Posterior vena cava (tissue), 2 donors: ENCODE data around the gene SYNJ1. TPM values are rescaled to one million over a fixed set of nuclear protein-coding genes. Genes with fewer than 3 reads are reported as not detected.
"Not testable (repeated sequence)": the region's sequence is repeated elsewhere in the genome, so short reads cannot be mapped to it uniquely, and the experiment has no call there.

Source experiments
- DNase-seq: peaks from one replicate; pipeline ENCODE4 v3.0.0-alpha.2; 2020; ENCODE audit warnings: low spot score
- intact Hi-C, 2 donors: fragments of 100-400 bp; cut with DNase I; formaldehyde crosslinking; loops; one replicate each; pipeline versions ENCODE4 v1.14.1 to v1.14.2; 2022 to 2023
- long read RNA-seq, 2 donors: library from polyadenylated mRNA; unstranded; transcript quantifications; one replicate each; pipeline ENCODE4 v2.0.0, GENCODE V29; 2020 to 2021
- total RNA-seq, 2 donors: library from RNA; stranded (reverse); fragmentation: NEBNext Ultra II Directional; extraction: Animal tissue kit (Norgen Biotek cat#: 25700); gene quantifications; one replicate each; pipeline ENCODE4 v1.2.1, GENCODE V29; 2021
- donor health status: DM: yes; HTN: yes; CAD: no.
- donor health status: DM: yes; HTN: yes; CAD: no.

The SYNJ1 gene, protein sequence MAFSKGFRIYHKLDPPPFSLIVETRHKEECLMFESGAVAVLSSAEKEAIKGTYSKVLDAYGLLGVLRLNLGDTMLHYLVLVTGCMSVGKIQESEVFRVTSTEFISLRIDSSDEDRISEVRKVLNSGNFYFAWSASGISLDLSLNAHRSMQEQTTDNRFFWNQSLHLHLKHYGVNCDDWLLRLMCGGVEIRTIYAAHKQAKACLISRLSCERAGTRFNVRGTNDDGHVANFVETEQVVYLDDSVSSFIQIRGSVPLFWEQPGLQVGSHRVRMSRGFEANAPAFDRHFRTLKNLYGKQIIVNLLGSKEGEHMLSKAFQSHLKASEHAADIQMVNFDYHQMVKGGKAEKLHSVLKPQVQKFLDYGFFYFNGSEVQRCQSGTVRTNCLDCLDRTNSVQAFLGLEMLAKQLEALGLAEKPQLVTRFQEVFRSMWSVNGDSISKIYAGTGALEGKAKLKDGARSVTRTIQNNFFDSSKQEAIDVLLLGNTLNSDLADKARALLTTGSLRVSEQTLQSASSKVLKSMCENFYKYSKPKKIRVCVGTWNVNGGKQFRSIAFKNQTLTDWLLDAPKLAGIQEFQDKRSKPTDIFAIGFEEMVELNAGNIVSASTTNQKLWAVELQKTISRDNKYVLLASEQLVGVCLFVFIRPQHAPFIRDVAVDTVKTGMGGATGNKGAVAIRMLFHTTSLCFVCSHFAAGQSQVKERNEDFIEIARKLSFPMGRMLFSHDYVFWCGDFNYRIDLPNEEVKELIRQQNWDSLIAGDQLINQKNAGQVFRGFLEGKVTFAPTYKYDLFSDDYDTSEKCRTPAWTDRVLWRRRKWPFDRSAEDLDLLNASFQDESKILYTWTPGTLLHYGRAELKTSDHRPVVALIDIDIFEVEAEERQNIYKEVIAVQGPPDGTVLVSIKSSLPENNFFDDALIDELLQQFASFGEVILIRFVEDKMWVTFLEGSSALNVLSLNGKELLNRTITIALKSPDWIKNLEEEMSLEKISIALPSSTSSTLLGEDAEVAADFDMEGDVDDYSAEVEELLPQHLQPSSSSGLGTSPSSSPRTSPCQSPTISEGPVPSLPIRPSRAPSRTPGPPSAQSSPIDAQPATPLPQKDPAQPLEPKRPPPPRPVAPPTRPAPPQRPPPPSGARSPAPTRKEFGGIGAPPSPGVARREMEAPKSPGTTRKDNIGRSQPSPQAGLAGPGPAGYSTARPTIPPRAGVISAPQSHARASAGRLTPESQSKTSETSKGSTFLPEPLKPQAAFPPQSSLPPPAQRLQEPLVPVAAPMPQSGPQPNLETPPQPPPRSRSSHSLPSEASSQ (N-terminal part only)
- 10 to 100 TPM; 15.1 to 18.9 TPM for total RNA-seq
- long read RNA-seq, donor 1, partial matches to known transcripts = 1 of 2 reads
- long read RNA-seq, donor 1, other reads (novel, unspliced or antisense) = 1 of 2 reads
- long read RNA-seq, donor 2, partial matches to known transcripts = 0 of 3 reads
- long read RNA-seq, donor 2, other reads (novel, unspliced or antisense) = 2 of 3 reads

DNA sequence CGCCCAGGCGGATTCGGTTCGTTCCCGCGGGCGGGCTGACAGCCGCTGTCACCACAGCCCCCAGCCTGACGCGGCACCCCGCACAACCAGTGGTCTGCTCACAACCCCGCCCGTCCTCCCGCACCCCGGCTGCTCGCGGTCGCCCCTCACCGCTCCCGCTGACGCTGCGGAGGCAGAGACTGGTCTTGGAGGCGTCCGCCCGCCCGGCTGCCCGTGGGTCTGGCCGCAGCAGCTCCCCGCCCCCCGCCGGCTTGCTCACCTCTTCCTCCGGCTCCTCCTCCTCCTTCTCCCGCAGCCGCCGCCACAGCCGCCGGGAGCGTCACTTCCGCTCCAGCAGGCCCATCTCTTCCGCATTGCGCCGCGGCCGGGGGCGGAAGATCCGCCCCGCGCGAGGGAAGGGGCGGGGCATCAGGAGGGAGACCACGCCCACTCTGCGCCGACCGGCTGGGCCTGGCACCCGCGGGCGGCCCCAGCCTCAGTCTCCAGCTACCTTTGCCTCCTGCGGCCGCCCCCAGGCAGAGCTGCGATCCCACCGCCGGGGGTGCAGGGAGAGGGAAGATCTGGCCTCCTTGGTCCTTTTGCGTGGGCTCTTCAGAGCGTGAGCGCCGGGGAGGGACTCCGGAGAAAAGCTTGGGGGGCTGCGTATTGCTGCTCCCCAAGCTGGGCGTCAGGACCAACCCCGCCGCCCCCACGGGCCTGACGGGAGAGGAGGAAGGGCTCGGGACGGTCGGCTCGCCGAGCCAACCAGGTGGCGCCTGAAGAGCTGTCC lies at the start of gene SYNJ1:
TSS of gene SYNJ1 (minus strand) at position 327 of the 769 bp plus-strand sequence. CDS start 1,118 bp downstream, outside the sequence.
- intact Hi-C loops = loop anchor here in 1 of 2 donors (5.0 kb wide), 1 partner anchor 44 kb away; the partner anchor contains the start of gene PAXBP1
- DNase-seq = peak; percentile 99

DNA sequence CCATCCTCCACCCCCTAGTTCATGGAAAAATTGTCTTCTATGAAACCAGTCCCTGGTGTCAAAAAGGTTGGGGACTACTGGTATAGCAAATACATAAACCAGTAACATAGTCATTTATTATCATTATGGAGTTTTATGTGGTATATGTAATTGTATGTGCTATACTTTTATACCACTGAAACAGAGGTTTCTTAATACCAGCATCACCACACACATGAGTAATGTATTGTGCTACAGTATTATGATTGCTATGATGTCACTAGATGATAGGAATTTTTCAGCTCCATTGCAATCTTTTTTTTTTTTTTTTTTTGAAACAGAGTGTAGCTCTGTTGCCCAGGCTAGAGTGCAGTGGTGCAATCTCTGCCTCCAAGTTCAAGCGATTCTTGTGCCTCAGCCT lies 49.5 kb upstream of the SYNJ1 start:
- no peak for DNase-seq

DNA sequence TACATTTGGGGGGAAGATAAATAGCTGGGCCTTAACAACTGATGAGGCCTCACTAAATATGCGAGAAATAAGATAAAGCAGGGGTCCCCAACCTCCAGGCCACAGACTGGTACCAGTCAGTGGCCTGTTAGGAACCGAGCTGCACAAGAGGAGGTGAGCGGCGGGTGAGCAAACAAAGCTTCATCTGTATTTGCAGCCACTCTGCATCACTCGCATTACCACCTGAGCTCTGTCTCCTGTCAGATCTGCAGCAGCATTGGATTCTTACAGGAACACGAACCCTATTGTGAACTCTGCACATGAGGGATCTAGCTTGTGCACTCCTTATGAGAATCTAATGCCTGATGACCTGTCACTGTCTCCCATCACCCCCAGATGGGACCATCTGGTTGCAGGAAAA lies 48.9 kb upstream of the SYNJ1 start:
- intact Hi-C loops = no loop called here
- no peak for DNase-seq

More for the DNA sequence above, 49.5 kb upstream of the SYNJ1 start:
- intact Hi-C loops = no loop called here

DNA sequence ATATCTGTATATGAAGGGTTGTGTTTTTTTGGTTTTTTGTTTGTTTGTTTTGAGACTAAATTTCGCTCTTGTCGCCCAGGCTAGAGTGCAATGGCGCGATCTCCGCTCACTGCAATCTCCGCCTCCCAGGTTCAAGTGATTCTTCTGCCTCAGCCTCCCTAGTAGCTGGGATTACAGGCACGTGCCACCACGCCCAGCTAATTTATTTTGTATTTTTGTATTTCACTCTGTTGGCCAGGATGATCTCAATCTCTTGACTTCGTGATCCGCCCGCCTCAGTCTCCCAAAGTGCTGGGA lies 45.2 kb upstream of the SYNJ1 start:
- DNase-seq = not testable (repeated sequence)
- intact Hi-C loops = loop anchor here in 1 of 2 donors (5.0 kb wide), 1 partner anchor 46 kb away; the partner anchor contains the start of gene SYNJ1

DNA sequence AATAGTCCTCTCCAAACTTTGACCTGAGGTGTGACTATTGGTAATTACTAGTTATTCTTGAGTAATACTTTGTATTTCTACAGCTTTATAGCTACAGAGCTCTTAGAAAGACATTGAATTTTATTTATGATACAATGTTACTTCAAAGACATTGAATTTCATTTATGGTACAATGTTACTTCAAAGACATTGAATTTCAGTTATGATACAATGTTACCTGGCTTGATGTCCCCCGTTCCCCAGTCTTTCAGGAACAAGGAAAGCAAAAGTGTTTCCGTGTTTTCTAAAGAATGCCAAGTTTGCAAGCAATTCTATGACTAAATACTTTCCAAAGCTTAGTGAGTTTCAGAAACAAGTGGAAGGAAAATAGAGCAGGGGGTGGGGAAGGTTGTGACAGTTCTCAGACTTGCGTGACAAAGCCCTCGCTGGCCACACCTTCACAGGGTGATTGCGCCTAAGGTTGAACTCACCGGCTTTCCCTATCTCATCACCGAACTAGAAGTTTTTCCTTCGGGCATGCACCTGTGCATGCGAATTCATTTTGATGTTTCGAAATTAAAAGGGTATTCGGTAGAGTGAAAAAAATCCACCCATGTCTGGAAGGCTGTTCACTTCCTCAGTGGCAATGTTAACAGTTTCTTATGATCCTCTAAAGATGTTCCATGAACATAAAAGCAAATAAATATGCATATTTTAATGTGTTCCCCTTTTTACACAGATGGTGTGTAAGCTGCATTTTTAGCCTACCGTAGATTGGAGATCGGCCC lies 44.7 kb upstream of the SYNJ1 start:
- intact Hi-C loops = loop anchor here in 1 of 2 donors (5.0 kb wide), 1 partner anchor 45 kb away; the partner anchor contains the start of gene SYNJ1
- no peak for DNase-seq

DNA sequence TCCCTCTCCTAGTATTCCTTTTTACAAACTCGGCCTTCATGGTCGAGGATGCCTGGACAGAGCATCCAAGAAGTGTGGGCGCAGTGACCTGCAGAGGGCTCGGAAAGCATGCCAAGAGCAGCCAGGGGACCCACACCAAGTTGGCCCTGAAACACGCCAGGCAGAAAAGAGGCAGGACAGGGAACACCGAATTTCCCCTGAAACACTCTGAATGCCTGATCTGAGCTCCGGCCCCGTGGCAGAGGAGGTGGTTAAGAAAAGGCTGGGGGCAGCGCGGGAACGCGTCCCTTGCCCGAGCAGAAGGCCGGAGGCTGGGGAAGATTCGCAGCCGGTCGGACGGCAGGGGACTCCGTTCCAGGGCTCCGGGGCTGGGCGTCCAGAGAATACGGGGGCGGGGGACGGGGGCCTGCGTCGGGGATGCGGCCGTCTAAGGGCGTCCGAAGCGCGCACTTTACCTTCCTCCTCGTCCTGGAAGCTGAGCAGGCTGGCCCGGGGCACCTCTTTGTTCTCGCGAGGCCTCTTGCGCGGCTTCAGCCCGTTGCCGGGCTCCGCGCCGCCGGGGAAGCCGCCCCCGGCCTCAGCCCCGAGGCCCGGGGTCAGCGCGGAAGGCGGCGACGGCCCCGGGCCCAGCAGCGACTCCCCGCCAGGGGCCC lies 43.2 kb upstream of the SYNJ1 start:
- peak; percentile 91 for DNase-seq

DNA sequence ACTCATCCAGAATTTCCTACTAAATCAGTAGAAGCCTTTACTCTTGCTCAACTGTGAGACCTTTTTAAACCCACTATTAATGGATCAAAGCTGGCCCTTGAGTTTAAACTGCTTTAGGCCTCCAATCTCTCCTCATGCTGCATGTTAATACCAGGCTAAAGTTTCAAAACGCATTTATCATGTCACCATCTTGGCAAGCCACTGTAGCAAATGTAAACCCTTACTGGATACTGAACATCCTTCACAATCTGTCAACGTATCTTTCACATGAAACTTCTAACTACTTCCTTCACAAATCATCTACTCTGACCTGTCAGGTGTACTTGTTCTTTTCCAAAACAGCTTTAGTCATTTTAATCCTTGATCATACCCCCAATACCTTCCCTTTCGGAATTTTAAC lies 40.7 kb upstream of the SYNJ1 start:
- intact Hi-C loops = no loop called here
- no peak for DNase-seq

More for the DNA sequence above, 43.2 kb upstream of the SYNJ1 start:
- intact Hi-C loops = loop anchor here in 1 of 2 donors (5.0 kb wide), 1 partner anchor 44 kb away; the partner anchor contains the start of gene SYNJ1

DNA sequence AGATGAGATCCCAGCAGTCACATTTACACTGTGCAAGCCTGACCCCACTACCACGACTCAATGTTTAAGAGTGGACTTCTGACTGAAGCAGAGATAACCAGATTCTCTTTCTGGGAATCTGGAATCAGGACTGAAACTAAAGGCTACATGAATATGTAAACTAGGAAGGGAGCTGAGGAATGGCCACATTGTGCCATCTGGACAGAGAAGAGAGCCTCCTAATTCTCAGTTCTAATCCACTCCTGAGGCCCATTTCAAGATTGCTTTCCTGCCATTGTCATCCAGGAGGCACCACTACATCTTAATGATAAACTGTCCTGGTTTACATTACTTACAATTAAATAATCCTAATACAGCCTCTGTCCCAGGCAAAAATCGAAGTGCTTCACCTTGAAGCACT lies 37.2 kb upstream of the SYNJ1 start:
- intact Hi-C loops = no loop called here
- no peak for DNase-seq

DNA sequence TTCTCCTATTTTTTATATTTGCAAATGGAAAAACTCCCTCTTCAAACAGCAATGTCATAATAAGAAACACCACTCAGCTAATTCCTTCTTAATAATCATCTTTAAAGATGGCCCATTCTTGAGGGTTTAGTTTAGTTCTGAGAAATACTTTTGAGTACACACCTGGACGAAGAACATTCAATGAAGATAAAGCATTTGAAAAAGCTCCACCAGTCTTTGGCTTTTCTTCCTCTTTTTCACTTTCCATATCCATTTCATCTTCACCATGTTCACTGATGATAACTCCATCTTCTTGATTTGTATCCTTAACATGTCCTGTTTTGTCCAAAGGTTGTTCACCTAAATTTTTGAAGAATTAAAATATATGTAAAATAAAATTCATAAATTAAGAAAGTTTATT lies 36.4 kb upstream of the SYNJ1 start:
- no peak for DNase-seq
- intact Hi-C loops = no loop called here

DNA sequence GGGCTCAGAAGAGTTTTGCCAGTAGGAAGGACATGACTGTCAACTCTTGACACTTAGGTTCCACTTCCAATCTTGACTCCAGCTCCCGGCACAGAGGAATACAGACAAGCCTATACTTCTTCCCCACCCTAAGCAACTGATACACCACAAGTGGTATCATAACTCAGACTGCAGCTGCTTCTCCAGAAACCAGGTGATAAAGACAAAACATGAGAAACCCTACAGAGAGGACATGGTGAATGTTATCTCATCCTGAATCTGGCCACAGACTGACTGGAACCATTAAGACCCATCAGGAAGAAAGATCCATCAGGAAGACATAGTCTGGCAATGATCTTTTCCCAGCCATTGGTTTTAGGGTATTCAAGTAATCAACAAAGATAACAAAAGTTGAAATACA lies 30.0 kb upstream of the SYNJ1 start:
- intact Hi-C loops = no loop called here
- no peak for DNase-seq

DNA sequence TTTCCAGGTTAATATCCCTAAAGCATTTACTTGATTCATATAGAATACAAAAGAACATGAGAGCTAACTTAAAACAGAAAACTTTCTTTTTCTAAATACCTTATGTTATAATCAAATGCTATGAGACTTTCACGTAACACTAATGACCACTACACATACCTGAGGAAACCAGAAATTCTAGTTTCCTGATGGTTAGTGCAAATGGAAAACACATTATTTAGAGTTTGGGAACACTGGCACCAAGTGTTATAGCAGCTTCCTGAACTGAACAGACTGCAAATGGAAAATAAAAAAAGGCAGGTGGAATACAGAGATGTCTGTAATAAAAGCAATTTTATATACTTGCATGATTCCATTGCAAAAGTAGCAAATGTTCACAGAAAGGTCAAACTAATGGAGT lies 28.3 kb upstream of the SYNJ1 start:
- intact Hi-C loops = no loop called here
- no peak for DNase-seq

DNA sequence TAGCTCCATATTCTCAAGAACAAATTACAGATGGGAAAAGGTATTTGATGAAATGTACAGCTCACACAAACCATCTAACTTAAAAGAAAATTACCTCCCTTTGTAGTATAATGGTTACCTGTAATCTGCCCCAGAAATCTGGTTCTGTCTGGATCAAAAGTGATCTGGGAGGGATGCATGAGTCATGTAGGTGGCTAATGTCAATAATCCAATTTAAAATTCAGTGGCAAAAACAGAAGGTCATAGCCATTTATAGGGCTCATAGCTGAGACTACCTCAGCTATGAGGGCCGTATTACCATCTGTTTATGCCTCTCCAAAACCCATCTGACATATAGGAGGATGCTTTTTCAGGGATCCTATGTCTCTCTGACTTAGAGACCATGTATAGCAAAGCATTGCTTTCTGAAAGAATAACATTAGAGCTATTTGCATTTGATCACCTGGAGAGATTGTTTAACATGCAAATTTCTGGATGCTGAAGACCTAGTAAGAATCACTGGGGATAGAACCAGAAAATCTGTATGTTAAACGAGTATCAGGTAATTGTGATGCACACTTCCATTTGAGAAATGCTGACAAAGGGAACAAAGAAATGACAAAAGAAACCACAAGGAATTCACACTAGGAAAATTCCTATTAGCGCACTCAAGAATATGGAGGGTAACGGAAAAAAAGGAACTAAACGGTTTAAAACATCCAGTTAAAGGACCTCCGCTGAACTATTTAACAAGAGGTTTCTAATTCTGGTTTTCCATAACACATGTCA lies 26.2 kb upstream of the SYNJ1 start:
- DNase-seq = no peak
- intact Hi-C loops = no loop called here

DNA sequence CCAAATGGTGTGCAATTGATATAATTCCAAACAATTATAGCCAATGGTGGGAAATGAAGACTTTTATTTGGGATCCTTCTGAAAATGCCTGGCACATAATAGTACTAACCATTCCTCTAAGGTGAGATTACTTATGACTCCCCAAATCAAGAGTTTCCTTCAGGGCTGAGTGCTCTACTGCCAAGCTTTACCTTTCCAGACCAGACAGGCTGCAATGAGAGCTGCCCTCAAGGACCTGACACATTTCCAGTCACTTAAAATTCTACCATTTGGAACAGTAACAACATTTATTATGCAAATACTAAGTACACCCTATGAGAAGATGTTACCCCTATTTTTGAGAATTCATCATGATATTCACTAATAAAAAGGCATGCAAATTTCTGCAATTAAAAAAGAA lies 22.6 kb upstream of the SYNJ1 start:
- no peak for DNase-seq
- intact Hi-C loops = no loop called here

DNA sequence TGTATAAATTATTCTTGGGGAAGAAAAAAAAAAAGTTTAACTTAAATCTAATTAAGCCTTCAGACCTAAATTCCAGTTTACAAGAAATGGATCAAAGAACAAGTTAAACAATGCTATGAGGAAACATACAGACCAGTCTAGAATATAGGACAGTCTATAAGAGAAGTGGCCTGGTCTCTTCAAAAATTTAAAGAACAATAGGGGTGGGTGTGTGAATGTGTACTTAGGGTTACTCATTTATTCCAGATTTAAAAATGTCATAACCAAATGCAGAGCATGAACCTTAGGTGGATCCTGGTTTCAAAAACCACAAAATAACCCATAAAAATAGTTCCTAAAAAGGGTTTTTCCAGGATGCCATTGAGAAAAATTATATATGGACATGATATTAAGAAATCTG lies 21.8 kb upstream of the SYNJ1 start:
- intact Hi-C loops = no loop called here
- no peak for DNase-seq

DNA sequence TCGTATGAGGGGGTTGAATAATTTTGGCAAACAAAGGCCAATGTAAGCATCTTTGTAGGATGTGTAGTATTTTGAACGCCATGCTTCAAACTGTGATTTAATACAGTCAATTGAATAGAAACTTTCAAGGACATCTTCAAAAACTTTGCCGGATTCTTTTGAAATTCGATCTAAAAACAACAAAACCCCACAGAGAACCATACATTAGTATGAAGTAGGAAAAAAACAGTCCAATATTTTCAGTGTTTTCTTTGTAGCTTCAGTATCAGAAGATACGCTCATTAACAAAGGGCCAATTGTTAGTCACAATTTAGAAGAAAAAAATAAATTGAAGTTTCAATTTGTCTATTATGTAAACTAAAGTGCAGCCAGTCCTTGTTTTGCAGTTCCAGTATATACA lies 20.7 kb upstream of the SYNJ1 start:
- intact Hi-C loops = no loop called here
- DNase-seq = no peak

DNA sequence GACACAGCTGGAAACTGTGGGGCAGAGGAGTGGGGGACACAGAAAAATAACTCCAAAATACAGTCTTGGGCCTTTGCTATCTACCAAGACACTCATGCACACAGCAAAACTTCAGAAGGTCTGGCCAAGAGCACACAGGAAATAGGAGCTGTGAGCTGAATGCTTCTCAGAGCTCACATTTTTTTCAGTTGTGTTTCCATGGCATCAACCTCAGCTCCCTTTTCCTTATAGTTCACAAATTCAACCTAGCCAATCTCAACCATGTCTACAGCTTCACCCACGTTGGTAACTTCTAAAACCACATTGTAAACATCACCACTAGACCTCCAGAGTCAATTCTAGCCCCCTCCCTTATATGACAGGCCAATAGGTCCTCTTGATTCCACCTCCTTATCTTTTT lies 19.6 kb upstream of the SYNJ1 start:
- intact Hi-C loops = no loop called here
- DNase-seq = no peak
